HG02610 (cell line): ENCODE results near the gene GCM1.
"Not testable (repeated sequence)": the region's sequence is repeated elsewhere in the genome, so short reads cannot be mapped to it uniquely, and the experiment has no call there.

Experiments
- ATAC-seq: cut with Tn5 transposase; IDR thresholded peaks from one replicate; pipeline ENCODE4 v1.9.1; 2021; ENCODE audit warnings: mild to moderate bottlenecking, moderate library complexity; ENCODE audit not compliant: unreplicated experiment

GCM1 gene, protein sequence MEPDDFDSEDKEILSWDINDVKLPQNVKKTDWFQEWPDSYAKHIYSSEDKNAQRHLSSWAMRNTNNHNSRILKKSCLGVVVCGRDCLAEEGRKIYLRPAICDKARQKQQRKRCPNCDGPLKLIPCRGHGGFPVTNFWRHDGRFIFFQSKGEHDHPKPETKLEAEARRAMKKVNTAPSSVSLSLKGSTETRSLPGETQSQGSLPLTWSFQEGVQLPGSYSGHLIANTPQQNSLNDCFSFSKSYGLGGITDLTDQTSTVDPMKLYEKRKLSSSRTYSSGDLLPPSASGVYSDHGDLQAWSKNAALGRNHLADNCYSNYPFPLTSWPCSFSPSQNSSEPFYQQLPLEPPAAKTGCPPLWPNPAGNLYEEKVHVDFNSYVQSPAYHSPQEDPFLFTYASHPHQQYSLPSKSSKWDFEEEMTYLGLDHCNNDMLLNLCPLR

GRCh38 chr6:53148684-53149083, at the start of gene GCM1:
Gene GCM1 (minus strand): TSS chr6:53148841. CDS start chr6:53145632, 3,209 bp downstream.
- no peak for ATAC-seq

GRCh38 chr6:53197553-53197952, 48.9 kb upstream of the GCM1 start:
- no peak for ATAC-seq

DNA sequence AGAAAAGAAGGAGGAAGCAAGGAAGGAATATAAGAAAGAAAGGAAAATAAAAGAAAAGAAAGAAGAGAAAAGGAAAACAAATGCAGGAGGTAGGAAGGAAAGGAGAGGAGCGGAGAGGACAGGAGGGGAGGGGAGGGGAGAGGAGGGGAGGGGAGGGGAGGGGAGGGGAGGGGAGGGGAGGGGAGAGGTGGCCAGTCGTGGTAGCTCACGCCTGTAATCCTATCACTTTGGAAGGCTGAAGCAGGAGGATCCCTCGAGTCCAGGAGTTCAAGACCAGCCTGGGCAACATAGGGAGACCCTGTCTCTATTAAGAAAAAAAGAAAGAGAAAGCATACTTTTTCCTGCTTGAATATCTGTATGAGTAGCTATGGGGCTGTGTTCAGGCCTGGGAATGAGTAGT, 46.4 kb upstream of the GCM1 start:
- ATAC-seq = no peak

DNA sequence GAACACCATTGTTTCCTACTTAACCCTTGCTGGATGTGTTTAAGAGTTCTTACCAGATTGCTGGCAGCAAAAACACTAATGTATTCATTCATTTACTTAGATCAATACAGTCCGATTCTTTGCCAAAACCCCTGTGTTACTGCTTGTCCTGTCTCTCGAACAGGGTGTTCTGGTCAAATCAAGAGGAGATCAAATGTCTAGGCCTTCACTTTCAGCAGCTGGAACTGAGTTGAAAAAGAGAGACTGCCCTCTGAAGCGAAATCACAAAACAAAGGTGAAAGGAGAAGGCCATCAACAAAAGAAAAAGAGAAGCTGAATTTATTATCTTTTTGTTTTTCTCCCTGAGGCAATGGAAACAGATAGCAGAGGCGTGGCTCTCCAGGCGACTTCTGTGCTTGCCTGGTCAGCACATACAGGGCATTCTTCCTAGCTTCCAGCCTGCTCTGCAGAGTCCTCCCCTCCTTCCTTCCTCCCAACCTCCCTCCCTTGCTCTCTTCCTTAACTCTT, 44.1 kb upstream of the GCM1 start:
- ATAC-seq = no peak

GRCh38 chr6:53189554-53189953, 40.9 kb upstream of the GCM1 start:
- ATAC-seq = no peak

GRCh38 chr6:53188833-53189232, 40.2 kb upstream of the GCM1 start:
- no peak for ATAC-seq

DNA sequence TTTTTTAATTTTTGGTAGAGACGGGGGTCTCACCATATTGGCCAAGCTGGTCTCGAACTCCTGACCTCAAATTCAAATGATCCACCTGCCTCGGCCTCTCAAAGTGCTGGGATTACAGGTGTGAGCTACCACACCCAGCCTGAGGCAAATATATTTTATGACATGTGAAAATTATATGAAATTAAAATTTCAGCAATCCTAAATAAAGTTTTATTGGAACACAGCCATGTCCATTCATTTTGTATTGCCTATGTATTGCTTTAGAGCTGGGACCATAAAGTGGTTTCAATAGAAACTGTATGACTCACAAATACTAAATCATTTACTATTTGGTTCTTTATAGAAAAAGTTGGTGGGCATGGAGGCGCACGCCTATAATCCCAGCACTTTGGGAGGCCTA, 32.0 kb upstream of the GCM1 start:
- ATAC-seq = no peak

DNA sequence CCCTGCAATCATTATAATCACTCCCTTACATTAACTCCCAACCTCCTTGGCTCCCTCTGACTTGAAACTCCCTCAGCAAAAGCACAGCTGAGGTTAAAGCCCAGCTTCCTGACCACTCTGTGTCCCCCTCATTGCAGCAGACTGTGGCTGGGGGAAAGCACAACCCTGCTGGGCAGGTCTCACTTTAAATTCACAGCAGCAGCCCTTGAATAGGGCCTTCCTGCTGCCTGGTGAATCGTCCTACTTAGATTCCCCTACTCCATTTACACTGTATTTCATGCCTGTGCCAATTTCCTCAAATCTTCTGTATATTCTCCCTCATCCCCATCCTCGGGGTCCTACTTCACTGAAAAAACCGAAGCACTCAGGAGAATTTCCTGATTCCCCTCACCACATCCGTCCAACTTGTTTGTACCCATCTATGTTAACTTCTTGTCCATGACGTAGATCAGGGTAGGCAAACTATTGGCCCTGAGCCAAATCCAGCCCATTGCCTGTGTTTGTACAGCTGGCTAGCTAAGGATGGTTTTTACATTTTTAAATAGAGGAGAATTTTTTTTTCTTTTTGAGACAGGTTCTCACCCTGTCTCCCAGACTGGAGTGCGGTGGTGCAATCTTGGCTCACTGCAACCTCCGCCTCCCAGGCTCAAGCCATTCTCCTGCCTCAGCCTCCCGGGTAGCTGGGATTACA, 31.5 kb upstream of the GCM1 start:
- no peak for ATAC-seq

- ATAC-seq = no peak
These were observed 30.3 kb upstream of the GCM1 start for GRCh38 chr6:53178837-53179432.

- no peak for ATAC-seq
These were observed 26.4 kb upstream of the GCM1 start for GRCh38 chr6:53175027-53175426.

DNA sequence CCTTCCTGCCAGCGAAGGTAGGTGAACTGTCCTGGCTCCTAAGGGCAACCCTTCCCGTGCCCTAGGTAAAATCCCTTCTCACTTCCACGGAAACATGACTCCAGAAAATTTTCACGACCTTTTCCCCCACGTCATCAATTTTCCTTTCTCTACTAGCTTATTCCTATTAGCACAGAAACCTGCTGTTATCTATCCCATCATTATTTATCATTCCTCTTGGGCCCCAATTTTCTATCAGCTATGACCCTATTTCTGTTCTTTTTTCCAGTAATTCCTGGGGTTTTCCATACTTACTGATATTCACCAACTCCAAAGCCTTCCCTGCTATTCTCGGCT, 23.8 kb upstream of the GCM1 start:
- peak; percentile 15 for ATAC-seq

- peak; percentile 75 for ATAC-seq
These were observed 23.2 kb upstream of the GCM1 start for GRCh38 chr6:53171605-53172467.

- ATAC-seq = no peak
These were observed 20.1 kb upstream of the GCM1 start for GRCh38 chr6:53168516-53169267.

DNA sequence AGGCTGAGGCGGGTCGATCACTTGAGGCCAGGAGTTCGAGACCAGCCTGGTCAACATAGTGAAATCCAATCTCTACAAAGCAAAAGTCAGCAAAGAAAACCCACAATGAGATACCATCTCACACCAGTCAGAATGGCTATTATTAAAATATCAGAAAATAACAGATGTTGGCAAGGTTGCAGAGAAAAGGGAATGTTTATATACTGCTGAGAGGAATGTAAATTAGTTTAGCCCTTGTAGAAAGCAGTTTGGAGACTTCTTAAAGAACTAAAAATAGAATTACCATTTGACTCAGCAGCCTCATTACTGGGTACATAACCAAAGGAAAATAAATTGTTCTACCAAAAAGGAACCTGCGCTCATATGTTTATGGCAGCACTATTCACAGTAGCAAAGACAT, 16.7 kb upstream of the GCM1 start:
- ATAC-seq = no peak

- ATAC-seq = no peak
These were observed 14.0 kb upstream of the GCM1 start for GRCh38 chr6:53162606-53163005.

DNA sequence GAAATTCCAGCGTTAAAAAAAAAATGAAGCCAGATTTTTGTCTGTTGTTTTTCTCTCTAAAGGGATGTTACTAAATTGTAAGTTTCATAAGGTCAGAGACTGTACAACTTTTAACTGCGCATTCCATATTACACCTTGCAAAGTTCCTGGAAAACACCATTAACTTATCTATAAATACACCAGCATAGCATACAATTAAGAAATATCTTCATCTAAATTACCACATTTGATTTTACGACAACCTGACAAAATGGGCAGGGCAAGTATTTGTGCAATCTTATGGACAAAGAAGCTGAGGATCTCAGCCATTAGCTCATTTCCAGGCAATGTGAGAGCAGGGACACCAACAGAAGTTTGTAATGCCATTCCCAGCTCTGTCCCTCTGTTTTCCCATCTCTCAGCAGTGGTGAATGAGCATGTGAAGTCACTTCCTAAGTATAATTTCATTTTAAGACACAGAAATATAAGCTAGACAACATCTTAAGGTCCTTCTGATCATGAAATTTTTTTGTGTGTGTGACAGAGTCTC, 12.9 kb upstream of the GCM1 start:
- no peak for ATAC-seq

DNA sequence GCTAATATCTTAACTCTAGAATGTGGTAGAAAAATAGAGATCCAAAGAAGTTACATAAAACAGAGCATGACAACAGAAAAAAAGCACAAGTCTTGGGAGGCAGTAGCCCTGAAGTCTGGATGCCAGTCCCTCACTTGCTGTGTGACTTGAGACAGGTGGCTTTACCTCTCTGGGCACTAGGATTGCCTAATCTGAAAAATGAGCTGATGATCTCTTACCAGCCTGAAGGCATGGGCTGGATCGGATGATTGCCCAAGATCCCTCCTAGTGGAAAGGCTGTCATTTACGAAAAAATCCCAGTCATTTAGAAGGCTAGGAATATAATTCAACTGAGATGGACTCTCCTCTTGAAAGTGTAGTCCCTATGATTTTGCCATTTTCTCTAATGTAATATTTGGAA, 10.9 kb upstream of the GCM1 start:
- ATAC-seq = no peak

GRCh38 chr6:53158076-53158475, 9.4 kb upstream of the GCM1 start:
- not testable (repeated sequence) for ATAC-seq

GRCh38 chr6:53155279-53155678, 6.6 kb upstream of the GCM1 start:
- not testable (repeated sequence) for ATAC-seq

GRCh38 chr6:53154794-53155193, 6.2 kb upstream of the GCM1 start:
- no peak for ATAC-seq
